HG03558 (cell line): ENCODE results near the gene LRRC71.

ENCODE experiments used
- ATAC-seq: cut with Tn5 transposase; IDR thresholded peaks from one replicate; pipeline ENCODE4 v1.9.1; 2021; ENCODE audit warnings: moderate number of reproducible peaks; ENCODE audit not compliant: unreplicated experiment; ENCODE audit errors: extremely low read depth

LRRC71 gene

GRCh38 chr1:156903328-156904091 is 16.9 kb upstream of the LRRC71 start:
- ATAC-seq: no peak

- no peak for ATAC-seq
Observed at GRCh38 chr1:156904187-156904959, 16.1 kb upstream of the LRRC71 start.

GRCh38 chr1:156905176-156905575 is 15.3 kb upstream of the LRRC71 start:
- no peak for ATAC-seq

GRCh38 chr1:156905651-156906050 is 14.8 kb upstream of the LRRC71 start:
- no peak for ATAC-seq

- ATAC-seq: no peak
Observed at GRCh38 chr1:156906206-156906906, 14.1 kb upstream of the LRRC71 start.

- ATAC-seq: no peak
Observed at GRCh38 chr1:156908541-156908940, 11.9 kb upstream of the LRRC71 start.

- ATAC-seq: no peak
Observed at GRCh38 chr1:156908955-156909354, 11.5 kb upstream of the LRRC71 start.

- ATAC-seq: no peak
Observed at GRCh38 chr1:156909671-156910070, 10.8 kb upstream of the LRRC71 start.

- no peak for ATAC-seq
Observed at GRCh38 chr1:156910309-156910782, 10.1 kb upstream of the LRRC71 start.

GRCh38 chr1:156911577-156912298 is 8.7 kb upstream of the LRRC71 start:
- ATAC-seq: no peak

- no peak for ATAC-seq
Observed at GRCh38 chr1:156912310-156912709, 8.1 kb upstream of the LRRC71 start.

GRCh38 chr1:156912861-156913808 is 7.3 kb upstream of the LRRC71 start:
- ATAC-seq: no peak

- ATAC-seq: no peak
Observed at GRCh38 chr1:156913809-156914387, 6.5 kb upstream of the LRRC71 start.

- ATAC-seq: no peak
Observed at GRCh38 chr1:156914440-156914856, 6.0 kb upstream of the LRRC71 start.

GRCh38 chr1:156921053-156921529 is 659 bp downstream of the LRRC71 start:
- no peak for ATAC-seq

GRCh38 chr1:156922986-156923669 is 2.7 kb downstream of the LRRC71 start:
- no peak for ATAC-seq

- ATAC-seq: no peak
Observed at GRCh38 chr1:156923670-156924477, 3.4 kb downstream of the LRRC71 start.
